K562 (cell line): ENCODE measurements around the gene BRMS1. TPM values are rescaled to one million over a fixed set of nuclear protein-coding genes. Genes with fewer than 3 reads are reported as not detected.

ENCODE experiments used
- DIDO1 ChIP-seq: fragments of 450-650 bp; IDR thresholded peaks from 2 replicates; pipeline ENCODE4 v1.6.1; 2016; ENCODE audit warnings: low read depth, missing biosample characterization, missing genetic modification characterization
- HMGXB4 ChIP-seq: sonication (generic); formaldehyde crosslinking; IDR thresholded peaks from 2 replicates; pipeline ENCODE4 v1.8.1; 2023; ENCODE audit warnings: mild to moderate bottlenecking, missing genetic modification reagents
- NBN ChIP-seq: fragments of 450-650 bp; IDR thresholded peaks from 2 replicates; pipeline ENCODE4 v1.6.1; 2016; ENCODE audit warnings: low read depth, mild to moderate bottlenecking
- NCOA2 ChIP-seq, 2 experiments: fragments of 450-650 bp; IDR thresholded peaks; 2 replicates each; pipeline ENCODE4 v1.6.1; 2018; ENCODE audit warnings: mild to moderate bottlenecking in 2 of 2, moderate library complexity in 1 of 2; ENCODE audit not compliant: partially characterized antibody in 2 of 2
- STAT5A ChIP-seq: IDR thresholded peaks from 2 replicates; pipeline ENCODE4 v1.6.1; 2012; ENCODE audit warnings: low read length, inconsistent platforms, borderline replicate concordance
- ZMIZ1 ChIP-seq, 2 experiments: fragments of 150-350 bp in 1 of 2; IDR thresholded peaks; 2 replicates each; pipeline ENCODE4 v1.6.1; 2012 to 2016; ENCODE audit warnings: low read depth in 2 of 2, low read length in 2 of 2, mild to moderate bottlenecking in 1 of 2, moderate library complexity in 1 of 2
- ZNF41 ChIP-seq: fragments of 250-450 bp; sonication (Bioruptor Pico); conservative IDR thresholded peaks from 2 replicates; pipeline ENCODE4 v1.4.0; 2020; ENCODE audit warnings: mild to moderate bottlenecking
- polyA plus RNA-seq, 8 experiments: library from polyadenylated mRNA; depleted of rRNA in 4 of 8; stranded (reverse) in 5 of 8; unstranded in 3 of 8; fragments of >200 nt; fragmentation: Nextera tagmentation in 2 of 8; fragmentation: Illumina TruSeq in 1 of 8; extraction: Ambion mirVana in 2 of 8; extraction: Trizol in 1 of 8; gene quantifications; 2 replicates each; pipeline versions ENCODE4 v1.2.1 to v1.2.3, GENCODE V29; 2011 to 2014; ENCODE audit warnings: inconsistent platforms in 1 of 8, missing spikeins in 1 of 8
- total RNA-seq, 7 experiments: library from RNA; depleted of rRNA in 6 of 7; stranded (reverse); fragments of >200 nt in 6 of 7; fragmentation: Illumina TruSeq in 2 of 7; extraction: Trizol in 2 of 7; gene quantifications; 2 replicates each; pipeline versions ENCODE4 v1.2.1 to v1.2.3, GENCODE V29; 2011 to 2021; ENCODE audit warnings: low replicate concordance in 1 of 7
- TF ChIP-seq, protein P1 (sequence below): fragments of 450-650 bp; IDR thresholded peaks from 2 replicates; pipeline ENCODE4 v1.6.1; 2017; ENCODE audit warnings: mild to moderate bottlenecking, moderate library complexity
- TF ChIP-seq, protein P2 (sequence below): sonication (generic); formaldehyde crosslinking; IDR thresholded peaks from 2 replicates; pipeline ENCODE4 v1.4.0; 2020; ENCODE audit warnings: mild to moderate bottlenecking, missing genetic modification reagents

Gene BRMS1
- total and polyA plus RNA-seq, 9 of the 15 experiments (the other 6 are each of a cell fraction or from before 2014, with no cell fraction given) = 2.2 to 78.8 (median 33.4) TPM

- TF ChIP-seq ZMIZ1 (IDR thresholded peaks at IDR 0.05; ENCODE audit: low read depth in 2 of 2, low read length in 2 of 2) (no peak), NBN (no peak), ZNF41 (no peak), STAT5A (no peak), NCOA2 (IDR thresholded peaks at IDR 0.05; ENCODE audit: partially characterized antibody in 2 of 2) (no peak), HMGXB4 (no peak), DIDO1 (no peak)
- TF ChIP-seq, protein P1, sequence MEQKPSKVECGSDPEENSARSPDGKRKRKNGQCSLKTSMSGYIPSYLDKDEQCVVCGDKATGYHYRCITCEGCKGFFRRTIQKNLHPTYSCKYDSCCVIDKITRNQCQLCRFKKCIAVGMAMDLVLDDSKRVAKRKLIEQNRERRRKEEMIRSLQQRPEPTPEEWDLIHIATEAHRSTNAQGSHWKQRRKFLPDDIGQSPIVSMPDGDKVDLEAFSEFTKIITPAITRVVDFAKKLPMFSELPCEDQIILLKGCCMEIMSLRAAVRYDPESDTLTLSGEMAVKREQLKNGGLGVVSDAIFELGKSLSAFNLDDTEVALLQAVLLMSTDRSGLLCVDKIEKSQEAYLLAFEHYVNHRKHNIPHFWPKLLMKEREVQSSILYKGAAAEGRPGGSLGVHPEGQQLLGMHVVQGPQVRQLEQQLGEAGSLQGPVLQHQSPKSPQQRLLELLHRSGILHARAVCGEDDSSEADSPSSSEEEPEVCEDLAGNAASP = no peak
- TF ChIP-seq, protein P2, sequence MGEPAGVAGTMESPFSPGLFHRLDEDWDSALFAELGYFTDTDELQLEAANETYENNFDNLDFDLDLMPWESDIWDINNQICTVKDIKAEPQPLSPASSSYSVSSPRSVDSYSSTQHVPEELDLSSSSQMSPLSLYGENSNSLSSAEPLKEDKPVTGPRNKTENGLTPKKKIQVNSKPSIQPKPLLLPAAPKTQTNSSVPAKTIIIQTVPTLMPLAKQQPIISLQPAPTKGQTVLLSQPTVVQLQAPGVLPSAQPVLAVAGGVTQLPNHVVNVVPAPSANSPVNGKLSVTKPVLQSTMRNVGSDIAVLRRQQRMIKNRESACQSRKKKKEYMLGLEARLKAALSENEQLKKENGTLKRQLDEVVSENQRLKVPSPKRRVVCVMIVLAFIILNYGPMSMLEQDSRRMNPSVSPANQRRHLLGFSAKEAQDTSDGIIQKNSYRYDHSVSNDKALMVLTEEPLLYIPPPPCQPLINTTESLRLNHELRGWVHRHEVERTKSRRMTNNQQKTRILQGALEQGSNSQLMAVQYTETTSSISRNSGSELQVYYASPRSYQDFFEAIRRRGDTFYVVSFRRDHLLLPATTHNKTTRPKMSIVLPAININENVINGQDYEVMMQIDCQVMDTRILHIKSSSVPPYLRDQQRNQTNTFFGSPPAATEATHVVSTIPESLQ = no peak
Measured at GRCh38 chr11:66388780-66389386, 44.0 kb upstream of the BRMS1 start (continued).
